IMR-90 (cell line): ENCODE data around the gene DNAJC5. TPM values are rescaled to one million over a fixed set of nuclear protein-coding genes. Genes with fewer than 3 reads are reported as not detected.

Experiments
- ATAC-seq: fragments of 200-7000 bp; cut with Tn5 transposase; 2 replicates; pipeline ENCODE4 v1.9.1; 2020; ENCODE audit warnings: low read depth, mild to moderate bottlenecking, moderate library complexity
- BruUV-seq: library from RNA; stranded (reverse); fragments of 400-500 nt; replicated peaks from 2 replicates; lab custom pipeline; 2021; lab: Mats Ljungman, UMichigan
- CTCF ChIA-PET: fragments of 300-600 bp; formaldehyde crosslinking; extraction: SDS; loops from one replicate; lab custom pipeline; 2021; ENCODE audit warnings: antibody characterized with exemption; lab: Yijun Ruan, JAX
- POLR2A ChIA-PET: fragments of 300-600 bp; sonication (Branson Sonifier 250); formaldehyde crosslinking; loops from one replicate; lab custom pipeline; 2022; ENCODE audit warnings: antibody characterized with exemption; ENCODE audit not compliant: unreplicated experiment; lab: Charles Lee
- DNase-seq: peaks from one replicate; pipeline ENCODE4 v3.0.0; 2013
- H2AFZ ChIP-seq: replicated peaks from 2 replicates; pipeline ENCODE3; 2013; ENCODE audit warnings: low read length, mild to moderate bottlenecking; ENCODE audit not compliant: poor library complexity
- H2AK5ac ChIP-seq: 2 replicates; pipeline ENCODE4 v1.6.1; 2013; ENCODE audit warnings: low read depth, low read length, inconsistent platforms
- H2AK9ac ChIP-seq: replicated peaks from 2 replicates; pipeline ENCODE3; 2013; ENCODE audit warnings: mild to moderate bottlenecking, low read depth, low read length, moderate library complexity; ENCODE audit not compliant: poor library complexity
- H2BK120ac ChIP-seq: 2 replicates; pipeline ENCODE4 v1.6.1; 2013; ENCODE audit warnings: low read depth, low read length, inconsistent platforms
- H2BK15ac ChIP-seq: 3 replicates; pipeline ENCODE4 v1.6.1; 2013; ENCODE audit warnings: low read depth, low read length, inconsistent platforms
- H2BK20ac ChIP-seq: 2 replicates; pipeline ENCODE4 v1.6.1; 2013; ENCODE audit warnings: low read depth, mild to moderate bottlenecking, inconsistent platforms, low read length, moderate library complexity
- H2BK5ac ChIP-seq: 2 replicates; pipeline ENCODE4 v1.6.1; 2013; ENCODE audit warnings: mild to moderate bottlenecking, low read depth, low read length, inconsistent platforms; ENCODE audit not compliant: poor library complexity, severe bottlenecking
- H3K14ac ChIP-seq: replicated peaks from 2 replicates; pipeline ENCODE4 v1.6.1; 2013; ENCODE audit warnings: low read depth, low read length, inconsistent platforms
- H3K18ac ChIP-seq: 2 replicates; pipeline ENCODE4 v1.6.1; 2013; ENCODE audit warnings: low read depth, low read length, control low read depth
- H3K23ac ChIP-seq: 2 replicates; pipeline ENCODE4 v1.6.1; 2013; ENCODE audit warnings: low read depth, low read length, inconsistent platforms
- H3K27ac ChIP-seq: 2 replicates; pipeline ENCODE4 v1.5.1; 2013; ENCODE audit warnings: mild to moderate bottlenecking, control low read depth, low read length; ENCODE audit not compliant: insufficient read depth
- H3K27me3 ChIP-seq: 2 replicates; pipeline ENCODE4 v1.6.1; 2013; ENCODE audit warnings: low read length; ENCODE audit not compliant: control insufficient read depth, insufficient read depth
- H3K36me3 ChIP-seq: 2 replicates; pipeline ENCODE4 v1.6.1; 2013; ENCODE audit warnings: low read length, mixed read lengths; ENCODE audit not compliant: control insufficient read depth, insufficient read depth
- H3K4ac ChIP-seq: 2 replicates; pipeline ENCODE4 v1.6.1; 2013; ENCODE audit warnings: low read depth, low read length, inconsistent platforms
- H3K4me1 ChIP-seq: 2 replicates; pipeline ENCODE4 v1.6.1; 2013; ENCODE audit warnings: low read length, mixed read lengths; ENCODE audit not compliant: control insufficient read depth, insufficient read depth
- H3K4me2 ChIP-seq: 2 replicates; pipeline ENCODE4 v1.6.1; 2013; ENCODE audit warnings: low read depth, mild to moderate bottlenecking, control low read depth, low read length, moderate library complexity
- H3K4me3 ChIP-seq: 2 replicates; pipeline ENCODE4 v1.5.1; 2013; ENCODE audit warnings: low read depth, mild to moderate bottlenecking, control low read depth, low read length, moderate library complexity; ENCODE audit not compliant: insufficient read depth
- H3K56ac ChIP-seq: 2 replicates; pipeline ENCODE4 v1.6.1; 2013; ENCODE audit warnings: low read length, inconsistent platforms; ENCODE audit not compliant: insufficient read depth; ENCODE audit errors: extremely low read depth
- H3K79me1 ChIP-seq, 2 experiments: 2 replicates each; pipeline ENCODE4 v1.6.1; 2013; ENCODE audit warnings: low read length in 2 of 2, inconsistent platforms in 1 of 2, low read depth in 1 of 2
- H3K9ac ChIP-seq: 2 replicates; pipeline ENCODE4 v1.6.1; 2013; ENCODE audit warnings: low read depth, low read length, control low read depth
- H3K9me1 ChIP-seq: 2 replicates; pipeline ENCODE4 v1.6.1; 2013; ENCODE audit warnings: low read length, inconsistent platforms; ENCODE audit not compliant: insufficient read depth
- H3K9me3 ChIP-seq: 2 replicates; pipeline ENCODE4 v1.6.1; 2013; ENCODE audit warnings: low read length; ENCODE audit not compliant: control insufficient read depth, insufficient read depth
- H4K20me1 ChIP-seq: 2 replicates; pipeline ENCODE4 v1.6.1; 2013; ENCODE audit warnings: low read length, inconsistent platforms; ENCODE audit not compliant: insufficient read depth
- H4K5ac ChIP-seq: 2 replicates; pipeline ENCODE4 v1.6.1; 2013; ENCODE audit warnings: mild to moderate bottlenecking, low read depth, low read length, control low read depth
- H4K8ac ChIP-seq, 2 experiments: 2 replicates each; pipeline ENCODE4 v1.6.1; 2013; ENCODE audit warnings: low read depth in 2 of 2, low read length in 2 of 2, control low read depth in 1 of 2, inconsistent platforms in 1 of 2
- H4K91ac ChIP-seq: 2 replicates; pipeline ENCODE4 v1.6.1; 2013; ENCODE audit warnings: low read depth, low read length, inconsistent platforms; ENCODE audit not compliant: insufficient read depth
- BHLHE40 ChIP-seq: fragments of 150-350 bp; IDR thresholded peaks from 2 replicates; pipeline ENCODE4 v1.6.1; 2016; ENCODE audit warnings: mild to moderate bottlenecking, low read depth, low read length
- CEBPB ChIP-seq: IDR thresholded peaks from 2 replicates; pipeline ENCODE4 v1.6.1; 2012; ENCODE audit warnings: low read depth, low read length, improper control_type of control experiment
- CHD1 ChIP-seq: IDR thresholded peaks from 2 replicates; pipeline ENCODE4 v1.6.1; 2012; ENCODE audit warnings: low read depth, low read length, improper control_type of control experiment
- CTCF ChIP-seq: conservative IDR thresholded peaks from 2 replicates; pipeline ENCODE4 v1.5.1; 2012; ENCODE audit warnings: mild to moderate bottlenecking, low read depth, low read length, improper control_type of control experiment
- ELK1 ChIP-seq: fragments of 150-350 bp; IDR thresholded peaks from 2 replicates; pipeline ENCODE4 v1.6.1; 2016; ENCODE audit warnings: low read depth, mild to moderate bottlenecking, low read length, moderate library complexity, borderline replicate concordance
- FOS ChIP-seq: fragments of 150-350 bp; IDR thresholded peaks from 2 replicates; pipeline ENCODE4 v1.6.1; 2016; ENCODE audit warnings: low read depth, low read length
- MAFK ChIP-seq: IDR thresholded peaks from 2 replicates; pipeline ENCODE4 v1.6.1; 2012; ENCODE audit warnings: low read depth, low read length, improper control_type of control experiment
- MAZ ChIP-seq: IDR thresholded peaks from 2 replicates; pipeline ENCODE4 v1.6.1; 2012; ENCODE audit warnings: low read depth, mild to moderate bottlenecking, low read length, improper control_type of control experiment, moderate library complexity, borderline replicate concordance
- MXI1 ChIP-seq: IDR thresholded peaks from 2 replicates; pipeline ENCODE4 v1.6.1; 2012; ENCODE audit warnings: low read depth, mild to moderate bottlenecking, low read length, moderate library complexity, borderline replicate concordance
- RCOR1 ChIP-seq: IDR thresholded peaks from 2 replicates; pipeline ENCODE4 v1.6.1; 2012; ENCODE audit warnings: mild to moderate bottlenecking, low read length, improper control_type of control experiment; ENCODE audit not compliant: insufficient replicate concordance
- RFX5 ChIP-seq: IDR thresholded peaks from 2 replicates; pipeline ENCODE4 v1.8.0; 2012; ENCODE audit warnings: low read depth, mild to moderate bottlenecking, low read length, moderate library complexity
- USF2 ChIP-seq: fragments of 150-350 bp; IDR thresholded peaks from 2 replicates; pipeline ENCODE4 v1.6.1; 2017; ENCODE audit warnings: mild to moderate bottlenecking, antibody characterized with exemption, low read length, low read depth
- WGBS, 2 experiments: methylation state at CpG; one replicate each; pipeline versions ENCODE4 v1.1.5 to v1.1.7; 2013; ENCODE audit warnings: missing lambda C conversion rate in 2 of 2; ENCODE audit not compliant: insufficient read length in 1 of 2; ENCODE audit errors: extremely low coverage in 2 of 2; 5-methylcytosine and 5-hydroxymethylcytosine counted together
- dilution Hi-C: fragments of 300-500 bp; cut with HindIII; formaldehyde crosslinking; loops from one replicate; pipeline ENCODE4 v1.14.3; 2018; ENCODE audit warnings: low sequenced_read_pairs; ENCODE audit not compliant: unreplicated experiment
- in situ Hi-C: fragments of 300-500 bp; cut with MboI; formaldehyde crosslinking; loops from 3 replicates; pipeline ENCODE4 v1.14.3; 2019; ENCODE audit warnings: low sequenced_read_pairs, inconsistent platforms, mixed read lengths
- intact Hi-C: fragments of 100-400 bp; cut with micrococcal nuclease; formaldehyde crosslinking; loops from 2 replicates; pipeline ENCODE4 v1.10.0; 2022
- polyA plus RNA-seq, 3 experiments: library from polyadenylated mRNA; depleted of rRNA; stranded (reverse); fragments of >200 nt; gene quantifications; 2 replicates each; pipeline ENCODE4 v1.2.3, GENCODE V29; 2012; ENCODE audit warnings: low replicate concordance in 1 of 3
- total RNA-seq: library from RNA; depleted of rRNA; stranded (reverse); fragments of >200 nt; gene quantifications from 2 replicates; pipeline ENCODE4 v1.2.3, GENCODE V29; 2012

Gene DNAJC5
- total and polyA plus RNA-seq, 2 of the 4 experiments (the other 2 are of a cell fraction) = 35.6 to 45.2 TPM

- Histone ChIP-seq H3K56ac (no peak overlapping the region), H3K14ac (no peak overlapping the region), H3K4me3 (no peak overlapping the region), H3K9me1 (no peaks in the 10 kb centered on the region), H3K23ac (no peak overlapping the region), H3K18ac (no peak overlapping the region), H2BK120ac (no peak overlapping the region), H3K4ac (no peak overlapping the region), H2BK5ac (no peak overlapping the region), H3K4me2 (no peak overlapping the region), H3K36me3 (peaks cover 11% of the 10 kb centered on the region), H2AFZ (no peak overlapping the region), H4K8ac (no peak overlapping the region), H3K9me3 (0 out of 2 replicates have a peak, but pooled peaks cover 2% of the 10 kb centered on the region), H4K91ac (no peak overlapping the region), H2BK20ac (no peak overlapping the region), H2AK9ac (no peak overlapping the region), H3K4me1 (no peaks in the 10 kb centered on the region), H4K5ac (no peak overlapping the region), H3K79me1 (peaks cover 15 to 61% of the 10 kb centered on the region in 2 experiments), H3K27ac (no peak overlapping the region), H3K9ac (no peak overlapping the region), H3K27me3 (no peaks in the 10 kb centered on the region), H2BK15ac (no peak overlapping the region), H2AK5ac (no peak overlapping the region), H4K20me1 (peaks cover 58% of the 10 kb centered on the region)
- ChIA-PET CTCF (no interaction called here), POLR2A (no interaction called here)
- dilution Hi-C loops = no loop called here
- DNase-seq = no peak
- in situ Hi-C loops = no loop called here
- intact Hi-C loops = no loop called here
- no TSS peak for BruUV-seq
- TF ChIP-seq MAFK = no peak
- TF ChIP-seq ELK1 = no peak
- no peak for TF ChIP-seq FOS
- TF ChIP-seq RCOR1 = no peak
- TF ChIP-seq USF2 = no peak
- no peak for TF ChIP-seq CEBPB
- TF ChIP-seq BHLHE40 = no peak
- TF ChIP-seq CTCF = no peak
- no peak for TF ChIP-seq CHD1
- no peak for TF ChIP-seq MAZ
- TF ChIP-seq MXI1 = no peak
- TF ChIP-seq RFX5 = no peak
- WGBS, 2 experiments = 95% methylated on average over 10 of the region's 23 CpGs; no CpG with 5 or more reads in 1 of the 2 experiments
- no peak for ATAC-seq
These were observed 25.3 kb downstream of the DNAJC5 start for GRCh38 chr20:63920226-63920625.
